Keratinocyte (primary cell): ENCODE measurements around the gene PMIS2. TPM values are rescaled to one million over a fixed set of nuclear protein-coding genes. Genes with fewer than 3 reads are reported as not detected.

Experiments
- DNase-seq: peaks from one replicate; pipeline ENCODE4 v3.0.0-alpha.2; 2011; ENCODE audit warnings: low read depth, missing footprints, low spot score
- FAIRE-seq: peaks from 2 replicates; lab custom pipeline; 2011; peaks lifted over from hg19 to GRCh38; lab: Jason Lieb, UNC
- H2AFZ ChIP-seq: 2 replicates; pipeline ENCODE4 v1.6.0; 2012; ENCODE audit warnings: low read length, control low read depth, inconsistent platforms; ENCODE audit not compliant: control insufficient read depth
- H3K27ac ChIP-seq: 2 replicates; pipeline ENCODE4 v1.5.1; 2011; ENCODE audit warnings: low read length; ENCODE audit not compliant: control insufficient read depth, insufficient read depth
- H3K27me3 ChIP-seq: 3 replicates; pipeline ENCODE4 v1.6.0; 2011; ENCODE audit warnings: low read length; ENCODE audit not compliant: control insufficient read depth, insufficient read depth; ENCODE audit errors: extremely low read depth
- H3K36me3 ChIP-seq, 2 experiments: 2 replicates in 1 of 2; 3 replicates in 1 of 2; pipeline ENCODE4 v1.5.1; 2011; ENCODE audit warnings: low read length in 2 of 2, mild to moderate bottlenecking in 1 of 2; ENCODE audit not compliant: control insufficient read depth in 2 of 2, insufficient read depth in 2 of 2; ENCODE audit errors: extremely low read depth in 1 of 2
- H3K4me1 ChIP-seq: 3 replicates; pipeline ENCODE4 v1.5.1; 2011; ENCODE audit warnings: low read length; ENCODE audit not compliant: control insufficient read depth, insufficient read depth; ENCODE audit errors: extremely low read depth
- H3K4me2 ChIP-seq: 3 replicates; pipeline ENCODE4 v1.6.0; 2011; ENCODE audit warnings: low read depth, low read length; ENCODE audit not compliant: control insufficient read depth, insufficient read depth; ENCODE audit errors: extremely low read depth
- H3K4me3 ChIP-seq, 3 experiments: fragments of 200-600 bp in 1 of 3; sonication (generic) in 1 of 3; 2 replicates in 2 of 3; 3 replicates in 1 of 3; pipeline ENCODE4 v1.5.1; 2011 to 2016; ENCODE audit warnings: low read length in 3 of 3, mild to moderate bottlenecking in 3 of 3, control low read depth in 2 of 3, inconsistent platforms in 1 of 3, low read depth in 1 of 3, mixed read lengths in 1 of 3, mixed run types in 1 of 3, moderate library complexity in 1 of 3; ENCODE audit not compliant: control insufficient read depth in 2 of 3, insufficient read depth in 2 of 3; ENCODE audit errors: extremely low read depth in 1 of 3
- H3K79me2 ChIP-seq: 2 replicates; pipeline ENCODE4 v1.6.0; 2012; ENCODE audit warnings: low read length; ENCODE audit not compliant: control insufficient read depth, insufficient read depth
- H3K9ac ChIP-seq: 3 replicates; pipeline ENCODE4 v1.6.0; 2011; ENCODE audit warnings: low read length; ENCODE audit not compliant: control insufficient read depth, insufficient read depth; ENCODE audit errors: extremely low read depth
- H3K9me1 ChIP-seq: 3 replicates; pipeline ENCODE4 v1.6.0; 2011; ENCODE audit warnings: low read length; ENCODE audit not compliant: control insufficient read depth, insufficient read depth; ENCODE audit errors: extremely low read depth
- H3K9me3 ChIP-seq: 2 replicates; pipeline ENCODE4 v1.5.1; 2012; ENCODE audit warnings: low read depth, low read length; ENCODE audit not compliant: control insufficient read depth
- H4K20me1 ChIP-seq: 3 replicates; pipeline ENCODE4 v1.6.0; 2011; ENCODE audit warnings: low read length; ENCODE audit not compliant: control insufficient read depth, insufficient read depth; ENCODE audit errors: extremely low read depth
- CTCF ChIP-seq, 3 experiments: IDR thresholded peaks in 1 of 3; conservative IDR thresholded peaks in 1 of 3; optimal IDR thresholded peaks in 1 of 3; 2 replicates in 2 of 3; 3 replicates in 1 of 3; pipeline versions ENCODE3 to v1.5.1; 2011; ENCODE audit warnings: low read length in 3 of 3, mild to moderate bottlenecking in 3 of 3, moderate library complexity in 2 of 3, control low read depth in 1 of 3, inconsistent platforms in 1 of 3; ENCODE audit not compliant: insufficient read depth in 2 of 3; ENCODE audit errors: extremely low read depth in 1 of 3
- EZH2 ChIP-seq: IDR thresholded peaks from one replicate; pipeline ENCODE4 v1.6.1; 2012; ENCODE audit warnings: inconsistent platforms, mild to moderate bottlenecking, low read length, moderate library complexity
- dilution Hi-C: fragments of 300-500 bp; cut with MboI; formaldehyde crosslinking; loops from one replicate; pipeline ENCODE4 v1.7.0; 2020; ENCODE audit warnings: low sequenced_read_pairs; ENCODE audit not compliant: extremely low pct_ligation_motif_present
- polyA plus RNA-seq, 5 experiments: library from polyadenylated mRNA; depleted of rRNA in 3 of 5; stranded (reverse) in 3 of 5; stranded (forward) in 1 of 5; unstranded in 1 of 5; fragments of >200 nt; gene quantifications; 1 replicate in 1 of 5; 2 replicates in 3 of 5; 3 replicates in 1 of 5; pipeline versions ENCODE4 v1.2.1 to v1.2.3, GENCODE V29; 2011 to 2012; ENCODE audit warnings: missing spikeins in 2 of 5, low read depth in 1 of 5, low replicate concordance in 1 of 5

PMIS2 gene
- polyA plus RNA-seq, 1 donor (not counting 4 experiments of a cell fraction or from before 2014, with no cell fraction given), result not detected

GRCh38 chr19:35551091-35551810, 34.7 kb upstream of the PMIS2 start:
- H3K36me3 ChIP-seq, result peaks cover 8 to 14% of the 10 kb centered on the region in 2 experiments
- H3K4me3 ChIP-seq, result no peak overlapping the region
- no peak for TF ChIP-seq EZH2
- TF ChIP-seq CTCF (optimal IDR thresholded peaks at IDR 0.05 in 1 of 3, IDR thresholded peaks at IDR 0.05 in 1 of 3, conservative IDR thresholded peaks at IDR 0.05 in 1 of 3; ENCODE audit: extremely low read depth in 1 of 3, insufficient read depth in 2 of 3, low read length in 3 of 3), result no peak
- dilution Hi-C loops, result no loop called here
- no peak overlapping the region for H3K27ac ChIP-seq
- no peak overlapping the region for H3K4me2 ChIP-seq
- FAIRE-seq (no peak), DNase-seq (no peak)
- no peaks in the 10 kb centered on the region for H3K27me3 ChIP-seq
- H3K4me1 ChIP-seq, result peaks cover 7% of the 10 kb centered on the region
- no peaks in the 10 kb centered on the region for H4K20me1 ChIP-seq
- H2AFZ ChIP-seq, result no peak overlapping the region
- no peak overlapping the region for H3K9ac ChIP-seq
- no peaks in the 10 kb centered on the region for H3K9me1 ChIP-seq
- no peaks in the 10 kb centered on the region for H3K9me3 ChIP-seq
- peaks cover 8% of the 10 kb centered on the region for H3K79me2 ChIP-seq

- no peaks in the 10 kb centered on the region for H4K20me1 ChIP-seq
- no peak overlapping the region for H3K4me3 ChIP-seq
- no peaks in the 10 kb centered on the region for H3K27me3 ChIP-seq
- H3K36me3 ChIP-seq, result peaks cover 5 to 7% of the 10 kb centered on the region in 2 experiments
- no peak overlapping the region for H3K9ac ChIP-seq
- TF ChIP-seq CTCF (optimal IDR thresholded peaks at IDR 0.05 in 1 of 3, IDR thresholded peaks at IDR 0.05 in 1 of 3, conservative IDR thresholded peaks at IDR 0.05 in 1 of 3; ENCODE audit: extremely low read depth in 1 of 3, insufficient read depth in 2 of 3, low read length in 3 of 3) (no peak), EZH2 (no peak)
- H3K9me3 ChIP-seq, result no peaks in the 10 kb centered on the region
- H3K27ac ChIP-seq, result no peak overlapping the region
- H3K9me1 ChIP-seq, result no peaks in the 10 kb centered on the region
- H3K79me2 ChIP-seq, result no peaks in the 10 kb centered on the region
- dilution Hi-C loops, result no loop called here
- H3K4me1 ChIP-seq, result no peaks in the 10 kb centered on the region
- no peak overlapping the region for H2AFZ ChIP-seq
- FAIRE-seq, result no peak
- no peak for DNase-seq
- H3K4me2 ChIP-seq, result no peak overlapping the region
Measured at GRCh38 chr19:35552534-35553384, 33.2 kb upstream of the PMIS2 start.
